ENCODE data around the gene ASB15.
A peak's percentile ranks its signal among the peaks of the same experiment; 100 is the strongest.
"Not testable (repeated sequence)": the region's sequence is repeated elsewhere in the genome, so short reads cannot be mapped to it uniquely, and the experiment has no call there.

Gene ASB15

DNA sequence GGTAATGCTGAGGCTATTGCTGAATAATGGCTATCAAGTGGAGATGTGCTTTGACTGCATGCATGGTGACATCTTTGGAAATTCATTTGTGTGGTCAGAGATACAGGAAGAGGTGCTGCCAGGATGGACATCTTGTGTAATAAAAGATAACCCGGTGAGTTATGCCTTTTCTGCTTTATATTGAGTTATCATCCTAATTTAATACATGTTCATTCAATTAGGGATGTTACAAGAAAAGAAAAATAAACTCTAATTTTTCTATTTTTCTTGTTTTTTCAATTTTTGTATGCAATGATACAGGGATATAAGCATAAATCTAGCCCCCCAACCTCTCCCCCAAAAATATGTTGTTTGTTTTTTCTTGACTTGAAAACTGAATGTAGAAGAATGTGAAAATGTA is 27.7 kb downstream of the ASB15 start:
- TF ChIP-seq ZNF70 (CRISPR knock-in tag; IDR thresholded peaks at IDR 0.05), result 0 out of 2 replicates have a peak, but pooled peaks have one; percentile 30
- TF ChIP-seq CSDC2 (CRISPR knock-in tag; IDR thresholded peaks at IDR 0.05), result no peak
- TF ChIP-seq RARB (CRISPR knock-in tag; IDR thresholded peaks at IDR 0.05), result no peak
- TF ChIP-seq OSR1 (CRISPR knock-in tag; IDR thresholded peaks at IDR 0.05), result no peak
- TF ChIP-seq, protein P1, sequence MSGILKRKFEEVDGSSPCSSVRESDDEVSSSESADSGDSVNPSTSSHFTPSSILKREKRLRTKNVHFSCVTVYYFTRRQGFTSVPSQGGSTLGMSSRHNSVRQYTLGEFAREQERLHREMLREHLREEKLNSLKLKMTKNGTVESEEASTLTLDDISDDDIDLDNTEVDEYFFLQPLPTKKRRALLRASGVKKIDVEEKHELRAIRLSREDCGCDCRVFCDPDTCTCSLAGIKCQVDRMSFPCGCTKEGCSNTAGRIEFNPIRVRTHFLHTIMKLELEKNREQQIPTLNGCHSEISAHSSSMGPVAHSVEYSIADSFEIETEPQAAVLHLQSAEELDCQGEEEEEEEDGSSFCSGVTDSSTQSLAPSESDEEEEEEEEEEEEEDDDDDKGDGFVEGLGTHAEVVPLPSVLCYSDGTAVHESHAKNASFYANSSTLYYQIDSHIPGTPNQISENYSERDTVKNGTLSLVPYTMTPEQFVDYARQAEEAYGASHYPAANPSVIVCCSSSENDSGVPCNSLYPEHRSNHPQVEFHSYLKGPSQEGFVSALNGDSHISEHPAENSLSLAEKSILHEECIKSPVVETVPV (CRISPR knock-in tag; IDR thresholded peaks at IDR 0.05), result peak; percentile 50; the same call in 1 of the 2 replicates
- TF ChIP-seq ZFP3 (CRISPR knock-in tag; IDR thresholded peaks at IDR 0.05), result no peak
- TF ChIP-seq ISL1 (CRISPR knock-in tag; IDR thresholded peaks at IDR 0.05), result peak; percentile 61
- TF ChIP-seq TCF4 (CRISPR knock-in tag; IDR thresholded peaks at IDR 0.05; ENCODE audit: borderline replicate concordance), result peak; percentile 74
- no peak for TF ChIP-seq ZFP30 (CRISPR knock-in tag; IDR thresholded peaks at IDR 0.05)
- TF ChIP-seq ESRRG (CRISPR knock-in tag; IDR thresholded peaks at IDR 0.05), result no peak
- TF ChIP-seq, protein P2, sequence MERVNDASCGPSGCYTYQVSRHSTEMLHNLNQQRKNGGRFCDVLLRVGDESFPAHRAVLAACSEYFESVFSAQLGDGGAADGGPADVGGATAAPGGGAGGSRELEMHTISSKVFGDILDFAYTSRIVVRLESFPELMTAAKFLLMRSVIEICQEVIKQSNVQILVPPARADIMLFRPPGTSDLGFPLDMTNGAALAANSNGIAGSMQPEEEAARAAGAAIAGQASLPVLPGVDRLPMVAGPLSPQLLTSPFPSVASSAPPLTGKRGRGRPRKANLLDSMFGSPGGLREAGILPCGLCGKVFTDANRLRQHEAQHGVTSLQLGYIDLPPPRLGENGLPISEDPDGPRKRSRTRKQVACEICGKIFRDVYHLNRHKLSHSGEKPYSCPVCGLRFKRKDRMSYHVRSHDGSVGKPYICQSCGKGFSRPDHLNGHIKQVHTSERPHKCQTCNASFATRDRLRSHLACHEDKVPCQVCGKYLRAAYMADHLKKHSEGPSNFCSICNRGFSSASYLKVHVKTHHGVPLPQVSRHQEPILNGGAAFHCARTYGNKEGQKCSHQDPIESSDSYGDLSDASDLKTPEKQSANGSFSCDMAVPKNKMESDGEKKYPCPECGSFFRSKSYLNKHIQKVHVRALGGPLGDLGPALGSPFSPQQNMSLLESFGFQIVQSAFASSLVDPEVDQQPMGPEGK (CRISPR knock-in tag; IDR thresholded peaks at IDR 0.05; ENCODE audit: borderline replicate concordance), result no peak
- TF ChIP-seq, protein P3, sequence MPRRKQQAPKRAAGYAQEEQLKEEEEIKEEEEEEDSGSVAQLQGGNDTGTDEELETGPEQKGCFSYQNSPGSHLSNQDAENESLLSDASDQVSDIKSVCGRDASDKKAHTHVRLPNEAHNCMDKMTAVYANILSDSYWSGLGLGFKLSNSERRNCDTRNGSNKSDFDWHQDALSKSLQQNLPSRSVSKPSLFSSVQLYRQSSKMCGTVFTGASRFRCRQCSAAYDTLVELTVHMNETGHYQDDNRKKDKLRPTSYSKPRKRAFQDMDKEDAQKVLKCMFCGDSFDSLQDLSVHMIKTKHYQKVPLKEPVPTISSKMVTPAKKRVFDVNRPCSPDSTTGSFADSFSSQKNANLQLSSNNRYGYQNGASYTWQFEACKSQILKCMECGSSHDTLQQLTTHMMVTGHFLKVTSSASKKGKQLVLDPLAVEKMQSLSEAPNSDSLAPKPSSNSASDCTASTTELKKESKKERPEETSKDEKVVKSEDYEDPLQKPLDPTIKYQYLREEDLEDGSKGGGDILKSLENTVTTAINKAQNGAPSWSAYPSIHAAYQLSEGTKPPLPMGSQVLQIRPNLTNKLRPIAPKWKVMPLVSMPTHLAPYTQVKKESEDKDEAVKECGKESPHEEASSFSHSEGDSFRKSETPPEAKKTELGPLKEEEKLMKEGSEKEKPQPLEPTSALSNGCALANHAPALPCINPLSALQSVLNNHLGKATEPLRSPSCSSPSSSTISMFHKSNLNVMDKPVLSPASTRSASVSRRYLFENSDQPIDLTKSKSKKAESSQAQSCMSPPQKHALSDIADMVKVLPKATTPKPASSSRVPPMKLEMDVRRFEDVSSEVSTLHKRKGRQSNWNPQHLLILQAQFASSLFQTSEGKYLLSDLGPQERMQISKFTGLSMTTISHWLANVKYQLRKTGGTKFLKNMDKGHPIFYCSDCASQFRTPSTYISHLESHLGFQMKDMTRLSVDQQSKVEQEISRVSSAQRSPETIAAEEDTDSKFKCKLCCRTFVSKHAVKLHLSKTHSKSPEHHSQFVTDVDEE (CRISPR knock-in tag; IDR thresholded peaks at IDR 0.05), result peak; percentile 69; the same call in 1 of the 2 replicates

DNA sequence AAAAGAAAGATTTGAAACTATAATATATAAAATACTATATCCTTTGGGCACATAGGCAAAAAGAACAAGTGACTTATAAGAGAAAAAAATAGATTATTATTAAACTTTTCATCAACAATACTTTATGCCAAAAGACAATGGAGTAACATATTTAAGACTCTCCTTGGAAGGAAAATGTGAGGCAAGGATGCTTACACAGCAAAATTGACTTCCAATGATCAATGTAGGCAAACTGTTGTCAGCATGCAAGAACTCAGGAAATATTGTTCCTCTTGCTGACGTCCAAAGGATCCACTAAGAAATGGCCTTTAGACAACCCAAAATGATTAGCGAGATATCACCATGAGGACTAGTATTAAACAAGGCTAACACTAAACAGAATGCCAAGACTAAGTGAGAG is 31.2 kb downstream of the ASB15 start:
- no peak for ATAC-seq
- TF ChIP-seq ZNF70 (CRISPR knock-in tag; IDR thresholded peaks at IDR 0.05) (no peak), SNAI2 (CRISPR knock-in tag; IDR thresholded peaks at IDR 0.05) (no peak), ESRRG (CRISPR knock-in tag; IDR thresholded peaks at IDR 0.05) (no peak), ZFP3 (CRISPR knock-in tag; IDR thresholded peaks at IDR 0.05) (no peak), RARB (CRISPR knock-in tag; IDR thresholded peaks at IDR 0.05) (no peak), CSDC2 (CRISPR knock-in tag; IDR thresholded peaks at IDR 0.05) (no peak)

More for the DNA sequence above, 27.7 kb downstream of the ASB15 start:
- no peak for ATAC-seq

DNA sequence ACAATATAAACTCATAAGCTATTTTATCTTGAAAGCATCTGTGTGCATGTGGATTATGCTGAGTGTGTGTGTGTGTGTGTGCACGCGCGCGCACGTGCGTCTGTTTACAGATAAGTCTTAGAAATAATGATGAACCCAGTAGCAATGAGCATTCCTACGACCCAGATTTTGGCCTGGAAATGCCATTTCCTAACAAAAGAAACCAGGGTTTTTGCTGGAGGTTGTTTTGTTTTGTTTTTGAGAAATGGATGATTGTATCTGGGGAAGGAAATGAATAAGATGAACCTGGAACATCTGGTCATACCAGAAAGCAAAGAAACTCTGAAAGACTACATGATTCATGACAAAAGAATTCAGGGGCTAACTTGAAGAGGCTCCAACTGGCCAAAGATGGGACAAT is 31.9 kb downstream of the ASB15 start:
- TF ChIP-seq SNAI2 (CRISPR knock-in tag; IDR thresholded peaks at IDR 0.05) (peak; percentile 60; the same call in 1 of the 2 replicates), ESRRG (CRISPR knock-in tag; IDR thresholded peaks at IDR 0.05) (no peak), TCF4 (CRISPR knock-in tag; IDR thresholded peaks at IDR 0.05; ENCODE audit: borderline replicate concordance) (peak; percentile 53; the same call in 1 of the 2 replicates), PPARA (CRISPR knock-in tag; IDR thresholded peaks at IDR 0.05; ENCODE audit: borderline replicate concordance) (no peak), ISL1 (CRISPR knock-in tag; IDR thresholded peaks at IDR 0.05) (peak; percentile 39; the same call in 1 of the 2 replicates)
- peak; percentile 70 for ATAC-seq

DNA sequence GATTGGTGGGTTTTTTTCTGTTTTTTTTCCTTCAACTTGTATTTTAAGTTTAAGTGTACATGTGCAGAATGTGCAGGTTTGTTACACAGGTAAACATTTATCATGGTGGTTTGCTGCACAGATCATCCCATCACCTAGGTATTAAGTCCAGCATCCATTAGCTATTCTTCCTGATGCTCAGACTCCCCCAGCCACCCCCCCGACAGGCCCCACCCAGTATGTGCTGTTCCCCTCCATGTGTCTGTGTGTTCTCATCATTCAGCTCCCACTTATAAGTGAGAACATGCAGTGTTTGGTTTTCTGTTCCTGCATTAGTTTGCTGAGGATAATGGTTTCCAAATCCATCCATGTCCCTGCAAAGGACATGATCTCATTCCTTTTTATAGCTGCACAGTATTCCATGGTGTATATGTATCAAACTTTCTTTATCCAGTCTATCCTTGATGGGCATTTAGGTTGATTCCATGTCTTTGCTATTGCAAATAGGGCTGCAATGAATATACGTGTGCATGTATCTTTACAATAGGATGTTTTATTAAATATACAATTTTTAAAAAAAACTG is 32.5 kb downstream of the ASB15 start:
- not testable (repeated sequence) for ATAC-seq

DNA sequence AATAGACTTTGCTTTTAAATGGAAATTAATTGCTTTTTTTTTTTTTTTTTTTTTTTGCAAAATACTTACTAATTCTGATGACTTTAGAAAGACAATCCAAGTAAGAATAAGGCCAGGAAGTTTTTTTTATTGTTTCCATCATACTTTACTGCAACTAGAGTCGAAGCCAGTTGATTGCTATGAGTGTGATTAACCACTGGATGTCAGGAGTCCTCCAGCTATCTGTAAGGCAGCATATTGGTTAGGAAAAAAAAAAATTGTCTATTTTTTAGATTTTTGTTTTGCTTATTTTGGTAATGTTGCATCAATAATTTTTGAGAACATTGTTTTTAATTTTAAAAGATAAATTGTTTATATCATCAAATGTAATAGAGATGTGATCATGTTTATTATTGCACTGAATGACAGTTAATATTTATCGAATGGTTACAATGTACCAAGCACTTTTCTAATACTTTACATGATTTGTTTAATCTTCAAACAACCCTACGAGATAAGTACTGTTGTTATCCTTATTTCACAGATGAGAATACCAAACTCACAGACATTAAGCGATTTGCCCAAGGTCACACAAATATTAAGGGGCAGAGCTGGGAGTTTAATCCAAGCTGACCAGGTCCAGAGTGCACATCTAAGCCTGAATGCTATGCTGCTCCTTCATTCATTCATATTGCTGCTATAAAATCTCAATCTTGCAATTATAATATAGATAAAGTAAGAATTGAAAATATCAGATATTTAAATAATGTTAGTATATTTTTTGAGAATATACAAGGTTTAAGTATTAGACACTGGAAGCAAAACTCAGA is 34.1 kb downstream of the ASB15 start:
- peak; percentile 91 for ATAC-seq
- TF ChIP-seq TOX (CRISPR knock-in tag; IDR thresholded peaks at IDR 0.05; ENCODE audit: borderline replicate concordance), result no peak
- TF ChIP-seq, protein P2 (CRISPR knock-in tag; IDR thresholded peaks at IDR 0.05; ENCODE audit: borderline replicate concordance), result no peak
- no peak for TF ChIP-seq ZFP30 (CRISPR knock-in tag; IDR thresholded peaks at IDR 0.05)
